ENCODE data around the gene CDC40.
"Not testable (repeated sequence)": the region's sequence is repeated elsewhere in the genome, so short reads cannot be mapped to it uniquely, and the experiment has no call there.

CDC40 gene

DNA sequence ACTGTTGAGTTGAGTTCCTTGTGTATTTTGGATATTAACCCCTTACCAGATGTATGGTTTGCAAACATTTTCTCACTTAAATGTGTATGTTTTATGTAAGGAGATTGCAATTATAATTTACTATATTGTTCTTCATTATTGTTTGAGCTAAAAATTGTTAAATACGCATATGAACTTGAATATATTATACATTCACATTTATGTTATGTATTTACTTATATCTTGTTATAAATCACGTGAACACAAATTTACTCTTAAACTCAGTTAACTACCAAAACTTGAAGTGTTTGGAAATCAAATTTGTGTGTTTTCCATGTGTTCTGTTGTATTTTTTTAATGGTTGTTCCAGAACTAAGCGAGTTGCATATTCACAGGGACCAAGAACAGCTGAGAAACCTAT lies 18.3 kb downstream of the CDC40 start:
- DNase-seq (ENCODE audit: low read depth in 2 of 2, low spot score in 1 of 2), result no peak

DNA sequence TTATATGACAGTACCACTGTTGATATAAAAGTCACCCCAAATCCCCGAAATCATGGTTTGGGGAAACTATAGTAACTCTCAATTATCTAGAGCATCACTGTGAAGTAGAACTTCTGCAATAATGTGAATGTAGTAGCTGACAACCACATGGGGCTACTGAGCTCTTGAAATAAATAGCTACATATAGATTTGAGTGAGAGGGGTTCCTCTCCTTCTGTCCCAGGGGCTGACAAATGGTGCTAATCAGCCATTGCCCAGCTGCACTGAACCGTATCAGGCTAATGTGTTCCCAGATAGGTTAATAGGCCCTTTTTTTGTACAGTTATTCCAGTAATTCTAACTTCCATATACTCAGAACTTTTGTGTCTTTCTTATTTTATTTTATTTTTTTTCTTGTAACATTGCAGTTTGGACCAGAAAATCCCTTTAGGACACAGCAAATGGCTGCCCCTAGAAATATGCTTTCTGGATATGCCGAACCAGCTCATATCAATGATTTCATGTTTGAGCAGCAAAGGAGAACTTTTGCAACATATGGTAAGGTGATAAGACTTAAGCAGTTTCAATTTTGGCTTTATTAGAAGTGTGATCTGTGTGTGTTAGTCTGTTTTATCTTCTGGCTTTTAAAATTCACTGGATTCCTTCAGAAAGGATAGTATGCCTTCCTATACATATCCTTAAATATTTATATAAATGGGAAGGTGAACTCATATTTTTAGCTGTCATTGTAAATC lies 21.1 kb downstream of the CDC40 start:
- no peak for DNase-seq (ENCODE audit: low read depth in 2 of 2, low spot score in 1 of 2)

DNA sequence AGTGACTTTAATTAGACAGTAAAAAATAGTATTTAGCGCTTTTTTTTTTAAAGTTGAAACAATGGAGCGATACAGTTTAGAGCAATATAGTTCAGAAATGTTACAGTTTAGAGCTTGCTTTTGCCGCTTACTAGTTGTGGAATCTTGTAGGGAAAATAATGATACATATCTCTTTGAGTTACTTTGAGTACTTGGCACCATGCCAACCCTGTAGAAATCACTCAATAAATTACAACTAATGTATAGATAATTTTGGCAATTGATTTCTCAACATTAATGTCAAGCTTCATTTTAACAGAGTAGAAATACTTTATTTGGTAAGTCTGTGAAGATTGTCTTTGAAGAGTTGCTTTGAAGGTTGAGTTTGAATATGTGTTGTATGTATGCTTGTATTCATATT lies 27.4 kb downstream of the CDC40 start:
- no peak for DNase-seq (ENCODE audit: low read depth in 2 of 2, low spot score in 1 of 2)

DNA sequence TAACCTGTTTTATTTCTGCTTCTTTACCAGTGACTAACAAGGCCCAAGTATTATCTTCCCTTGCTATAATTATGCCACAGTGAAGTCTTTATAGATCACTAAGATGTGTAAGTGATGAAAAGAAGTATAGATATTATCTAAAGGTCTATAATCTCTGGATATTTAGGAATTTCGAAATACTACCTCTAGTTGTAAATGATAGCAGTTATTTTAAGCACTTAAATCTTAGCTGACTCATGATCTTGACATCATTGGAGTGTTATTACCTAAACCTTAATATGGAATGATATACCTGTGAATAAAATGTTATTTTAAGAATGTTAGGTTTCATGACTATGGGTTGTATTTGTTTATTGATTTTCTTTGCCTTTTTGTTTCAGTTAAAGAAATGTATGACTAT lies 31.5 kb downstream of the CDC40 start:
- DNase-seq (ENCODE audit: low read depth in 2 of 2, low spot score in 1 of 2), result no peak

DNA sequence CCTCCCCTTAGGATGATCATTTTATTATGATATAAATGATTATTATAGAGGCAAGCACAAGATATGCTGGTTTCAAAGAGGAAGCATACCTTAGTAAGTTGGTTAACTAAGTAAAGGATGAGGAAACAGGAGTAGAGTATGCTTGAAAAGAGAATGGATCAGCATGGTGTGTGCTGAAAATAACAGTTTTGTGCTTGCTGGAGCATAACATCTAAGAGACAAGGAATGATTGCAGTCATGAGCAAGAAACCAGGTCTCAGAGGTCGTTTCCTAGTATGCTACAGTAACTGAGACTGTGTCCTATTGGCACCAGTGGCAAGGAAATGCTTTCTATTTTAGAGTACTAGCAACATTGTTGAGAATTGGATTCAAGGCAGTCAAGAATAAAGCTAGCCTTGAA lies 34.1 kb downstream of the CDC40 start:
- DNase-seq (ENCODE audit: low read depth in 2 of 2, low spot score in 1 of 2), result no peak

DNA sequence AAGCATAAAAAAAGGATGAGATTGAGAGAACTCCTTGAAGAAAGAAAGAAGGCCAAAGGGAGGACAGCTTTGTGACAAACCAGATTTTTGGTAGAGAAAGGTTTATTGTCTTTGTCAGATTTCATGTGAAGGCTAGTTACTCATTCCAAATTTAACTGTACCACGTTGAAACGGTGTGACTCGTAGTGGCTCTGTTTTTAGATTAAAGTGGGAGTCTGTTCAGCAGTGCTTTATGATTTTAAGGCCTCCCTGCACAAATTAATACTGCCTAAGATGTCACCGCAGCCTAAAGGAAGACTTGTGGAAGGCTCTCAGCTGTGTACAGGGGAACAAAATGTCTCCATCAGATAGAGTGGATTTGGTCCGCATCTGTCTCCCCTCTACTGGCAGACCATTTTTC lies 35.9 kb downstream of the CDC40 start:
- no peak for DNase-seq (ENCODE audit: low read depth in 2 of 2, low spot score in 1 of 2)

DNA sequence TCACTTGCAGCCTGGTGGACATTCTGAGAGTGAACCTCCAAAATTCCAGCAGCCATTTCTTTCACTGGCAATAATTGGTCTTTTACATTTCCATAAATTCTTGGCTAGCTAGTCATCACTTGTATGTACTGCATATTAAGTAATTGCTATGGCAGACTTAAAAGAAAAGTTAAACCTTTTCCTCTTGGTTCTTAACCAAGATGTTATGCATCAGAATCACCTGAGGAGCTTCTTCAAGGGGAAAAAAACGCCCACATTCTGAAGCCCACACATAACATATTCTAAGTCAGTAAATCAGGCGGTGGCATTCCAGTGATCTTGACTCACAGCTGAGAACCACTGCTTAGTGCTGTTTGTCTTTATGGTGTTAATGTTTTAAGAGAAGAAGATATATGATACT lies 37.0 kb downstream of the CDC40 start:
- DNase-seq (ENCODE audit: low read depth in 2 of 2, low spot score in 1 of 2), result no peak

DNA sequence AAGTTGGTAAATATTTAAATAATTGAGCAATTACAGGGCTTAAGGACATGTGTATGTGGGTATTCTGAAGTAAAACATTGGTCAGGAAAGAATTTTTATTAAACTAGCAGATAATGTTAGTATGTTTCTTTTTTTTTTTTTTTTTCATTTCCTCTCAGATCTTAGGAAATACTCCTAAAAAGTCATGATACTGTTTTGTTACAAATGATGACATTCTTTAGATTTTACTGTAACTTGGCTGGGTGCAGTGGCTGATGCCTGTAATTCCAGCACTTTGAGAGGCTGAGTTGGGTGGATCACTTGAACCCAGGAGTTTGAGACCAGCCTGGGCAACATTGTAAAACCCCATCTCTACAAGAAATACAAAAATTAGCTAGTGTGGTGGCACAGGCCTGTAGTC lies 41.5 kb downstream of the CDC40 start:
- no peak for DNase-seq (ENCODE audit: low read depth in 2 of 2, low spot score in 1 of 2)

DNA sequence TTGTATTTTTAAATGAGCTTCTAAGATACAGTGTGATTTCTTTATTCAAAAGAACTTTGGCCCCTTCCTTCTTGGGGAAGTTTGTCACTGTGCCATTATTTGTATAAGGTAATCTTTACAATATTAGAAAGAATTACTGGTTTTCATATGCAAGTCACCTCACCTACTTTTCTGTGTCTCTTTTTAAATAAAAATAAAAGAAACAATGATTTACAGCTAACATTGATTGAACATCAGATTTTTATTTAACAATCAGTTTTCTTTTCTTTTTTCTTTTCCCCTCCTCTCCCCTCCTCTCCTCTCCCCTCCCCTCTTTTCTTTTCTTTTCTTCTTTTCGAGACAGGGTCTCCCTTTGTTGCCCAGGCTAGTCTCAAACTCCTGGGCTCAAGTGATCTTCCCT lies 46.0 kb downstream of the CDC40 start:
- no peak for DNase-seq (ENCODE audit: low read depth in 2 of 2, low spot score in 1 of 2)

DNA sequence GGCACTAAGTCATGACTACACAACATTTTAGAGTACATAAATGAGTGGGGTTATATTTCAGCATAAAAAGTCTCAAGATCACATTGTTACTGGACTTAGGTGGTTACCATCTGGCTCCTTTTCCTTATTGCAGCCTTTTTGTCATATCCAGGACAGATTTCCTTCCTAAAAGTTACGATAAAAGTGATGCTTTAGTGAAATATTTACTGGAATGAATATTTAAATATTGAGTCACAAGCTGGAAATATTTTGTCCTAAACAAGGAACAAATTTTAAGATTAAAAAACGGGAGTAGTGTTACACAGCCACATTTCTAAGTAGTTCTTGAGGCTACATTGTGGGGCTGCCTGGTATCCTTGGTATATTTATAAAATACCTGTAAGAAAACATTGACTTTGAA lies 52.2 kb downstream of the CDC40 start:
- no peak for DNase-seq (ENCODE audit: low read depth in 2 of 2, low spot score in 1 of 2)

DNA sequence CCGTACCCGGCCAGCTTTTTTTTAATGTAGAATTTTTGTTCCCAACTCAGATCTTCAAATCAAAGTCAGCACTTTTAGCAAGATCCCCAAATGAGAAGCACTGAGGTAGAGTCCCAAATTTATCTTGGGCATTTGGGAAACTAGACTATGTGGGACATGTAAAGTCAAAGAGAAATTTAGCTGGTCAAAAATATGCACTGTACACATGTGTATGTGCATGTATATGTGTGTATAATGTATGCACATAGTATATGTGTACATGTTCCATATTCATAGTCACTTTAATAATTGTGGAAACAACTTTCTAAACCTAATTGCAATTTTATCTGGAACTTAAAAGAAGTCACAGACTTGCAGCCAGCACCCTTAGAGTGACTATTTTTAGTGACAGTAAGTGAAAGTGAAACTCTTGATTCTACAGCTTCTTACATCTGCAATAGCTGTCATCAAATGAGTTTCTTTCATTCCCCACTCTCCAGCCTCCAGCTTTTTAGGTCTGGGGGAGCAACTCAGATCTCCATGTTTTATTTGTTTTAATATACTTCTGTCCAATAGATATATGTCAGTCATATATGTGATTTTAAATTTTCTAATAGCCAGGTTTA lies 53.6 kb downstream of the CDC40 start:
- no peak for DNase-seq (ENCODE audit: low read depth in 2 of 2, low spot score in 1 of 2)

DNA sequence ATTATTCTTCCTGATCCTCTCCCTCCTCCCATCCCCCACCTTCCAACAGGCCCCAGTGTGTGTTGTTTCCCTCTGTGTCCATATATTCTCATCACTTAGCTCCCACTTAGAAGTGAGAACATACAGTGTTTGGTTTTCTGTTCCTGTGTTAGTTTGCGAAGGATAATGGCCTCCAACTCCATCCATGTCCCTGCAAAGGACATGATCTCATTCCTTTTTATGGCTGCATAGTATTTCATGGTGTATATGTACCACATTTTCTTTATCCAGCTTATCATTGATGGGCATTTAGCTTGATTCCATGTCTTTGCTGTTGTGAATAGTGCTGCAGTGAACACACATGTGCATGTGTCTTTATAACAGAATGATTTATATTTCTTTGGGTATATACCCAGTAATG lies 55.8 kb downstream of the CDC40 start:
- DNase-seq (ENCODE audit: low read depth in 2 of 2, low spot score in 1 of 2), result not testable (repeated sequence)

DNA sequence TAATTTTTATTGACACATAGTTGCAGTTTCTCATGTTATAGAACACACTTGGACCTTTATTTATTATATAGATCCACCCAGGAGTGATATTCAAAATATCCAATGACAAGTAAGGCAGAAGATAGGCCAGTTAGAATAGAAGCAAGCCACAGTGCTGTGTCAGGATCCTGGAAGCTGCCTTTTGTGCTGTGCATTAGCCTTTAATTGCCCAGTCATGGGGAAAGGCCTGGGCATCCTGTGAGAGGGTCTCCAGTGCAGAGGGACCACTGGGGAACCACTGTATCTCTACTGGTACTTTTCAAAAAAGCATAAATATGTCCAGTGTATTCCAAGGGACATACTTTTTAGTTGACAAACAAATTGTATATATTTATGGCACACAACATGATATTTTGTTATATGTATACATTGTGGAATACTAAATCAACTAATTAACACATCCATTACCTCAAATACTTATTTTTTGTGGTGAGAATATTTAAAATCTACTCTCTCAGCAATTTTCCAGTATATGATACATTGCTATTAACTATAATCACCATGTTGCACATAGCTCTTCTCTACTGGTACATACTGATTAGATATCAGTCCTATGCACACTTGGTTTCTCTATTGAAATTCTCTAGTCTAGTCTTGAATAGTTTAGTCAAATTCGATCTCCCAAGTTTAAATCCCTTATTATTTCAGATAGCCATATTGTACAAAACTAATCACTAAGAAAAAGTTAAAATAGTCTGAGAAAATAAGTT lies 59.5 kb downstream of the CDC40 start:
- no peak for DNase-seq (ENCODE audit: low read depth in 2 of 2, low spot score in 1 of 2)

DNA sequence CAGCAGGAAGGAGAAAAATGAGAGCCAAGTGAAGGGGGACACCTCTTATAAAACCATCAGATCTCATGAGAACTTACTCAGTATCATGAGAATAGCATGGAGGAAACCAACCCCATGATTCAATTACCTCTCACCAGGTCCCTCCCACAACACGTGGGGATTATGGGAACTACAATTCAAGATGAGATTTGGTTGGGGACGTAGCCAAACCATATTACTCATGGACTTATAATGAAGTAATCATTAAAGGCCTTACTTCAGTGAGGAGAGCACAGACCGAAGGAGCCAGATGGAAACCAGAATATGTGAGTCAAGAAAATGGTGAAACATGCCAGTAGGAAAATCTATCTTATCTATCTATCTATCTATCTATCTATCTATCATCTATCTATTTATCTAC lies 64.4 kb downstream of the CDC40 start:
- not testable (repeated sequence) for DNase-seq (ENCODE audit: low read depth in 2 of 2, low spot score in 1 of 2)

DNA sequence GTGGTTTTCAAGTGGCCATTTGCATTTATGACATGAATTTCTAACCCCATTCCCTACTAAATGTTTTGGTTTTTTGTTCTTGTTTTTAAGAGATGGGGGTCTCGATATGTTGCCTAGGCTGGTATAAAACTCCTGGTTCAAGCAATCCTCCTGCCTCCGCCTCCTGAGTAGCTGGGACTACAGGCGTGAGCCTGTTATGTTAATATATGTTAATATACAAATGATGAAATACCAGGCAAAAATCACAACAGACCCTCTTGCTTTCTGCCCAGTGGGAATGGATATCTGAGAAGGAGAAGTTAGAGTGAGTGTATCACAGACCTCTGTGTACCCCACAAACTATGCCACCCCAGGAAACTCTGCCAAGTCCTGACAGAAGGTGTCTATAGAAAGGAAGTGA lies 66.2 kb downstream of the CDC40 start:
- no peak for DNase-seq (ENCODE audit: low read depth in 2 of 2, low spot score in 1 of 2)

DNA sequence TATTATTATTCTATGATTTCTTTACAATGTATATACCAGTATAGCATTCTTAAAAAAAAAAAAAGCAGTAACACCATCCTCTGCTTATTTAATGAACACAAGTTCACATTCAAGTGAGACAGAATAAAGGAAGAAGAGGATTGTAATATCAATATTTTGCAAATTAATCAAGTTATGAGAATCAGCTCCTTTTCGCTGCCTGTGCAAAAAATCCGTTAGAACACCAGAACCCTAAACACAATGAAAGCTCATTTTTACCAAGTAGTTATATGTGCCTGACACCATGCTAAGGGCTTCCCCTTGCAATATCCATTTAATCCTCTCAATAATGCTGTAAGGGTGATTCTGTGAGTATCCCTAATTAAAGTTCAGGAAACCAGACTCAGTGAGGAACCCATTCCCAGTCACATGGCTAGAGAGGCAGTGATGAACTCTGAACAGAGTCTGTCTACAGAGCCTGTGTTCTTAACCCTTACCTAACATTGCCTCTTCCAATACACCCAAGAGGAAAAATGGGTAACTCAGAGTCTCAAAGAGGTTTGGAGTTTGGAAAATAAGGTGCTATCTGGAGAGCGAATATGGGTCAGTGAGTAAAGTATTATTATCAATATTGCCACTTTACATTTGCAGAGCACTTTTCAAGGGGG lies 66.8 kb downstream of the CDC40 start:
- no peak for DNase-seq (ENCODE audit: low read depth in 2 of 2, low spot score in 1 of 2)

DNA sequence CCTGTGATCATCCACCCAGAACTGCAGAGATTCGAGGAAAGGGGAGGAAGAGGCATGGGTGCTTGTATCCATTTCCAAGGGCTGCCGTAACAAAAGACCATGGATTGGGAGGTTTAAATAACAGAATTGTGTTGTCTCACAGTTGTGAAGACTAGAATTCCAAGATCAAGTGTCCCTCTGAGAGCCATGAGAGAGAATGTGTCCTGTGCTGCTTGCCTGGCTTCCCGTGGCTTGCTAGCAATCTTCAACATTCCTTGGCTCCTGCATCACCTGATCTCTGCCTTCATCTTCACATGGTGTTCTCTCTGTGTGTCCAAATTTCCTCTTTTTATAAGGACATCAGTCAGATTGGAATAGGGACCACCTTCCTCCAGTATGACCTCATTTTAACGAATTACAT lies 69.8 kb downstream of the CDC40 start:
- no peak for DNase-seq (ENCODE audit: low read depth in 2 of 2, low spot score in 1 of 2)

DNA sequence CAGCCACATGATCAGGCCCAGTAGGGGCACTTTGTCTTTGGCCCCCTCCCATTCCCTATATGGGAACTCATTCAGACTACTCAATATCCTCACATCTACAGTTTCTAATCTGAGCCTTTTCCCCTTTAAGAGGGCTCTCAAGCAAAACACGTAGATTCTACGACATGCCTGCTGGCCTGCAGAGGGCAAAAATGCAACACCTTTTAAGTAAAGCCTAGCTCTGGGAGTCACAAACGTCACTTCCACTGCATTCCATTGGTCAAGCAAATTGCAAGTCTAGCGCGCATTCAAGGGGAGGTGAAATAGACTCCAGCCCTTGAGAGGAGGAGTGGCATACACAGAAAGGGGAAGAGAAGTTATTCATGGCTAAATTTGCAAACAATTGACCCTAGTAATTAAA lies 70.6 kb downstream of the CDC40 start:
- no peak for DNase-seq (ENCODE audit: low read depth in 2 of 2, low spot score in 1 of 2)

DNA sequence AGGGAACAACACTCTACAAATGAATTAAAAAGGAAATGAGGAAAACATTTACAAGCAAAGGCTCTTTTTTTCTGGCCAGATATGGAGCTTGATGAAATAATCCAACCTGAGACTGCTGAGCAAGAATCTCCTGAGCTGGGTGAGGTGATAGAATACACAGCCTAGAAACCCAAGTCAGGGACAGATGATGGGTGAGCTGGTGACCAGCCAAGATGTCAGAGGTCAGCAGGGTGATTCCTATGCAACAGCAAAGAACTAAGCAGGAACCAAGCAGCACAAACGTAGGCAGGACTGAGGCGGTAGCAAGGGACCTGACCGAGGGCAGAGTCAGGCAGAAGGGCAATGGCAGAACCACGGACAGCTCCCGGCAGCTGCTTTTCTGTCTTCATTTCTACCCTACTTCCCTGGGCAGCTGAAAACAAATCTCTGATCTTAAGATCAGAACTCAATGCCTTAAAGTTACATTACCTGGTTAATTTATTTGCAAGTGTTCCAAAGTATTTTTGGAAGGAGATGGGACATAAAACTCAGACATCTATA lies 75.1 kb downstream of the CDC40 start:
- no peak for DNase-seq (ENCODE audit: low read depth in 2 of 2, low spot score in 1 of 2)

DNA sequence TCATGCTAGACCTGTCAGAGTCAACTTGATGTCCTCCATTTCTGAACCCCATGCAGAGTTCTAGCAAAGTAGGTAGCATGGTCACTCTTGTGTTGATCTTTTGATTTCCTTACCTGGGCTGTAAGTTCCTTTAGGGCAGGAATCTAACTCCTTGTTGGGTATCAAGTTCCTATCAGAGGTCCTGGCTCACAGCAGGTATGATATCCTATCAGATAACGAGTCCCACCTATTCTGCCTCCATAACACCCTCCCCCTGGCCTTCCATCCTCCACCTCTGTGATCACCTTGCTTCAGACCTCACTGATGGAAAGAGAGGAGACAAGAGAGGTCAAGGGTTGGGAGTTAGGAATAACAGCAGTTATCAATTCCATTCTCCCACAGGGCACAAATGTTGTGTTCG lies 76.1 kb downstream of the CDC40 start:
- DNase-seq (ENCODE audit: low read depth in 2 of 2, low spot score in 1 of 2), result no peak

DNA sequence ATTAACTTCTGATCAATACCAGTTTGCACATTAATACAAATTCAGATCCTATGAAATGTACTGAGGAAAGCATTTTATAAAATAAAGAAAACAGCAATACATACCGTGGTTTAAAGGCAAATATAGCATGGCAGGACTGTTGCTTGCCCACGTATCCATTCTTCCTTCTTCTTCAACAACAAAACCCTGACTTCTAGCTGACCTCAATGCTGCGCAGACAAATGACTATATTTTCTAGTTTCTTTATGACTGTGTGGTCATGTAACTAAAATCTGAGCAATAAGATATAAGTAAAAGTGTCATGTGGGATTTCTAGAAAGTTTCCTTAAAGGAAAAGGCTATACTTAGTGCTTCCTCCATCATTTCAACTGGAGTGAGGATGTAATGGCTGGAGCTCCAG lies 85.0 kb downstream of the CDC40 start:
- DNase-seq (ENCODE audit: low read depth in 2 of 2, low spot score in 1 of 2), result no peak

DNA sequence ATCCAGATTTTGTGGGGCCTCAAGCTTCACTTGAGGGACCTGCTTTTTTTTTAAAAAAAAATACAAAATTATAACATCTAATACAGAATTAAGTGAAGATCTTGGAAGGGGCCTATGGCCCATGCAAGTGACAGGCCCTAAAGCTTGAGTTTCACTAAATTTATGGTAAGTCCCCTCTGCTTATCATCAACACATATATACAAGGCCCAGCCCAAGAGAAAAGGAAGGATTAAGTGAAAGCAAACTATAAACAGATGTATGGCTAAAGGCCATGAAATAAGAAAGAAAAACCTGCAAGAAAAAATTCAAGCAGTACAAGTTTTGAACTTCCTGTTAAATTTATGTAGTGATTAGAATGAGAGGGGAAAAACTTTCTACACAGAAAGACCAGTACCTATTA lies 86.8 kb downstream of the CDC40 start:
- no peak for DNase-seq (ENCODE audit: low read depth in 2 of 2, low spot score in 1 of 2)
